ENCODE measurements around the gene KATNIP. TPM values are rescaled to one million over a fixed set of nuclear protein-coding genes. Genes with fewer than 3 reads are reported as not detected.

The KATNIP gene
- total and polyA plus RNA-seq, 2 of the 13 experiments (the other 11 are each of a cell fraction or from before 2014, with no cell fraction given), result 9.7 to 12.0 TPM

DNA sequence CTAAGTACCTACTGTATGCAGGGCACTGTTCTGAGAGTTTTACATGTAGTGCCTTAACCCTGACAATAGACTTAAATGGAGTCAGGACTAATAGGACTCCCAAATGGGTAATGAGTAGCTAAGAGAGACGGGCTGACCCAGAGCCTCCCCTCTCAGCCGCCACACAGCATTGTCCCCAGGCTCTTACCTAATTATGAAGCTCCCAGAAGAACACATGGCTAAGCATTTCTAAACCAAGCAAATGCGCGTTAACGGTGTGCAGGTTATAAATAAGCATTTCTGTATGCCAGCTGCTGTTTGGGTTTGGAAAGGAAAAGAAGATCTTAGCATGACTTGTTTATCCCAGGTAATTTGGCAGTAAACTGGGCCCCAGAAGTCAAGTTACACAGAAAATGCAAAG is 14.3 kb downstream of the KATNIP start:
- no peaks in the 10 kb centered on the region for H4K20me1 ChIP-seq (ENCODE audit: insufficient read depth, low read length)
- no peaks in the 10 kb centered on the region for H3K27me3 ChIP-seq (ENCODE audit: control insufficient read depth in 1 of 2, insufficient read depth in 2 of 2, low read length in 2 of 2)
- no peak for ATAC-seq
- H3K4me2 ChIP-seq (ENCODE audit: low read depth, low read length), result no peak overlapping the region
- POLR2A ChIA-PET, result interaction anchor here (1.1 kb wide), 1 partner anchor 14 kb away, joined by 5 read pairs; the partner anchor contains the start of genes GTF3C1 and KATNIP
- no peak overlapping the region for H3K4me3 ChIP-seq (replicated peaks in 1 of 3; ENCODE audit: insufficient read depth in 1 of 3, low read depth in 2 of 3, low read length in 3 of 3)
- BruUV-seq (replicated peaks), result no TSS peak
- H3K4me1 ChIP-seq (ENCODE audit: insufficient read depth, low read length), result no peaks in the 10 kb centered on the region
- H3K36me3 ChIP-seq (replicated peaks in 1 of 2; ENCODE audit: control insufficient read depth in 1 of 2, insufficient read depth in 2 of 2, low read length in 2 of 2), result no peaks in the 10 kb centered on the region; a peak in 1 of 5 replicates
- intact Hi-C loops (cut with micrococcal nuclease; ENCODE audit: unreplicated experiment) (no loop called here), in situ Hi-C loops (cut with HindIII; ENCODE audit: extremely low pct_ligation_motif_present, low pct_unique_long_range_greater_than_20kb) (no loop called here)
- no peak overlapping the region for H2AFZ ChIP-seq (ENCODE audit: low read length)
- no peak for DNase-seq (ENCODE audit: low spot score)
- H3K9me3 ChIP-seq (ENCODE audit: low read length), result no peaks in the 10 kb centered on the region
- CTCF ChIA-PET (ENCODE audit: low intra/inter-chr PET ratio, low total read pairs), result no interaction called here
- H3K27ac ChIP-seq (ENCODE audit: extremely low read length, insufficient read depth, low read length), result no peak overlapping the region
- 97% methylated on average over 5 of the region's 5 CpGs for WGBS (ENCODE audit: low lambda C conversion rate)
- H3K79me2 ChIP-seq (ENCODE audit: insufficient read depth, low read length), result no peaks in the 10 kb centered on the region
- H3K9ac ChIP-seq (ENCODE audit: insufficient read depth, low read depth, low read length), result no peak overlapping the region
- no peak for FAIRE-seq
- no peak for TF ChIP-seq THAP11 (CRISPR knock-in tag; IDR thresholded peaks at IDR 0.05)
- TF ChIP-seq, protein P1, sequence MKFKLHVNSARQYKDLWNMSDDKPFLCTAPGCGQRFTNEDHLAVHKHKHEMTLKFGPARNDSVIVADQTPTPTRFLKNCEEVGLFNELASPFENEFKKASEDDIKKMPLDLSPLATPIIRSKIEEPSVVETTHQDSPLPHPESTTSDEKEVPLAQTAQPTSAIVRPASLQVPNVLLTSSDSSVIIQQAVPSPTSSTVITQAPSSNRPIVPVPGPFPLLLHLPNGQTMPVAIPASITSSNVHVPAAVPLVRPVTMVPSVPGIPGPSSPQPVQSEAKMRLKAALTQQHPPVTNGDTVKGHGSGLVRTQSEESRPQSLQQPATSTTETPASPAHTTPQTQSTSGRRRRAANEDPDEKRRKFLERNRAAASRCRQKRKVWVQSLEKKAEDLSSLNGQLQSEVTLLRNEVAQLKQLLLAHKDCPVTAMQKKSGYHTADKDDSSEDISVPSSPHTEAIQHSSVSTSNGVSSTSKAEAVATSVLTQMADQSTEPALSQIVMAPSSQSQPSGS (CRISPR knock-in tag; IDR thresholded peaks at IDR 0.05), result no peak
- no peak for TF ChIP-seq TGIF2 (CRISPR knock-in tag; IDR thresholded peaks at IDR 0.05)
- no peak for TF ChIP-seq EEA1 (CRISPR knock-in tag; IDR thresholded peaks at IDR 0.05; ENCODE audit: borderline replicate concordance)
- TF ChIP-seq, protein P2, sequence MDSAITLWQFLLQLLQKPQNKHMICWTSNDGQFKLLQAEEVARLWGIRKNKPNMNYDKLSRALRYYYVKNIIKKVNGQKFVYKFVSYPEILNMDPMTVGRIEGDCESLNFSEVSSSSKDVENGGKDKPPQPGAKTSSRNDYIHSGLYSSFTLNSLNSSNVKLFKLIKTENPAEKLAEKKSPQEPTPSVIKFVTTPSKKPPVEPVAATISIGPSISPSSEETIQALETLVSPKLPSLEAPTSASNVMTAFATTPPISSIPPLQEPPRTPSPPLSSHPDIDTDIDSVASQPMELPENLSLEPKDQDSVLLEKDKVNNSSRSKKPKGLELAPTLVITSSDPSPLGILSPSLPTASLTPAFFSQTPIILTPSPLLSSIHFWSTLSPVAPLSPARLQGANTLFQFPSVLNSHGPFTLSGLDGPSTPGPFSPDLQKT (CRISPR knock-in tag; IDR thresholded peaks at IDR 0.05; ENCODE audit: borderline replicate concordance), result no peak
- TF ChIP-seq, protein P3, sequence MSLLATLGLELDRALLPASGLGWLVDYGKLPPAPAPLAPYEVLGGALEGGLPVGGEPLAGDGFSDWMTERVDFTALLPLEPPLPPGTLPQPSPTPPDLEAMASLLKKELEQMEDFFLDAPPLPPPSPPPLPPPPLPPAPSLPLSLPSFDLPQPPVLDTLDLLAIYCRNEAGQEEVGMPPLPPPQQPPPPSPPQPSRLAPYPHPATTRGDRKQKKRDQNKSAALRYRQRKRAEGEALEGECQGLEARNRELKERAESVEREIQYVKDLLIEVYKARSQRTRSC (CRISPR knock-in tag; IDR thresholded peaks at IDR 0.05; ENCODE audit: low read depth), result no peak
- TF ChIP-seq ZNF75D (CRISPR knock-in tag; IDR thresholded peaks at IDR 0.05; ENCODE audit: borderline replicate concordance), result no peak
- no peak for TF ChIP-seq ASH2L (IDR thresholded peaks at IDR 0.05; ENCODE audit: insufficient read length, low read depth, low read length)
- no peak for TF ChIP-seq ZNF224 (CRISPR knock-in tag; IDR thresholded peaks at IDR 0.05)
- no peak for TF ChIP-seq AGO1 (IDR thresholded peaks at IDR 0.05; ENCODE audit: low read depth, low read length, poor library complexity, severe bottlenecking)
- TF ChIP-seq YY1 (IDR thresholded peaks at IDR 0.05; ENCODE audit: insufficient read depth, insufficient replicate concordance, low read depth, low read length), result no peak
- TF ChIP-seq, protein P4, sequence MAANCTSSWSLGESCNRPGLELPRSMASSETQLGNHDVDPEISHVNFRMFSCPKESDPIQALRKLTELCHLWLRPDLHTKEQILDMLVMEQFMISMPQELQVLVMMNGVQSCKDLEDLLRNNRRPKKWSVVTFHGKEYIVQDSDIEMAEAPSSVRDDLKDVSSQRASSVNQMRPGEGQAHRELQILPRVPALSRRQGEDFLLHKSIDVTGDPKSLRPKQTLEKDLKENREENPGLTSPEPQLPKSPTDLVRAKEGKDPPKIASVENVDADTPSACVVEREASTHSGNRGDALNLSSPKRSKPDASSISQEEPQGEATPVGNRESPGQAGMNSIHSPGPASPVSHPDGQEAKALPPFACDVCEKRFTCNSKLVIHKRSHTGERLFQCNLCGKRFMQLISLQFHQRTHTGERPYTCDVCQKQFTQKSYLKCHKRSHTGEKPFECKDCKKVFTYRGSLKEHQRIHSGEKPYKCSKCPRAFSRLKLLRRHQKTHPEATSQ (CRISPR knock-in tag; IDR thresholded peaks at IDR 0.05; ENCODE audit: borderline replicate concordance), result no peak
- no peak for TF ChIP-seq TOPORS (CRISPR knock-in tag; IDR thresholded peaks at IDR 0.05)
- no peak for TF ChIP-seq ELF1 (CRISPR knock-in tag; IDR thresholded peaks at IDR 0.05)
- TF ChIP-seq ZNF337 (CRISPR knock-in tag; IDR thresholded peaks at IDR 0.05; ENCODE audit: borderline replicate concordance, low read depth), result no peak
- no peak for TF ChIP-seq DZIP1 (CRISPR knock-in tag; IDR thresholded peaks at IDR 0.05)

Data from HepG2 (cell line).